Measurements from ENCODE around the gene ETFBKMT.

ETFBKMT gene

GRCh38 chr12:31659087-31659942 lies at the start of gene ETFBKMT:
Gene ETFBKMT (plus strand): TSS chr12:31659688. CDS start chr12:31661954, 2,266 bp downstream.
- peak; percentile 90 for DNase-seq

DNA sequence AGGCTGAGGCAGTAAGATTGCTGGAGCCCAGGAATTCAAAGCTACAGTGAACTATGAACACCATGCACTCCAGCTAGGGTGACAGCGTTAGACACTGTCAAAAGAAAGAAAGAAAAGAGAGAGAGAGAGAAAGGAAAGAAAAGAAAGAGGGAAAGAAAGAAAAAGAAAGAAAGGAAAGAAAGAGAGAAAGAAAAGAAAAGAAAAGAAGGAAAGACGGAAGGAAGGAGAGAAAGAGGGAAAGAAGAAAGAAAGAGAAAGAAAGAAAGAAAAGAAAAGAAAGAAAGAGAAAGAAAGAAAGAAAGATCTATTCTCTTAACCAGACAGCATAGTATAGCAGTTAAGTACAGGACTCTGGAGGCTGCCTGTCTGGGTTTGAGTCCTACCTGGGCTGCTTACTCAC lies 46.7 kb upstream of the ETFBKMT start:
- DNase-seq: no peak

- DNase-seq: no peak
Measured at GRCh38 chr12:31618228-31619025, 41.1 kb upstream of the ETFBKMT start.

- DNase-seq: no peak
Measured at GRCh38 chr12:31620311-31620710, 39.2 kb upstream of the ETFBKMT start.

GRCh38 chr12:31622038-31622437 lies 37.5 kb upstream of the ETFBKMT start:
- no peak for DNase-seq

DNA sequence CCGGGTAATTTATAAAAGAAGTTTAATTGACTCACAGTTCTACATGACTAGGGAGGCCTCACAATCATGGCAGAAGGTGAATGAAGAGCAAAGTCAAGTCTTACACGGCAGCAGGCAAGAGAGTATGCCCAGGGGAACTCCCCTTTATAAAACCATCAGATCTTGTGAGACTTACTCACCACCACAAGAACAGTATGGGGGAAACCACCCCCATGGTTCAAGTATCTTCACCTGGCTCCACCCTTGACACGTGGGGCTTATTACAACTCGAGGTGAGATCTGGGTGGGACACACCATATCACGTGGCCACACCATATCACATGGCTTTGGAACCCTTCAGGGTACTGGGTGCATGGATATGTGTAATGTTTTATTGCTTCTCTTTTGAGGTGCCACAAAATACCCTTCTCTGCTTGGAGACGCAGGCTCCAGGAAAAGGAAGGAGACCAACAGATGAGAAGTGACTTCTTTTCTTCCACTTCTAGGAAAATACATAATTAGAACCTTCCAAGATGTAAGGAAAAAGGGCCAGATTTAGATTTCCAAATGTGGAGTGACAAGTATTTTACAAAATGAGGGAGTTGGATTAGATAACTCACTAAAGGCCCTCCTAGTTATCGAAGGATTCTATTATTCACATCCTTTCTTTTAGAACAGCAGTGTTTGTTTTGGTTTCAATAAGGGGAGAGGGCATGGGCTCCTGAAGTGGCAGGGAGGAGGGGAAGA lies 33.1 kb upstream of the ETFBKMT start:
- DNase-seq: no peak

DNA sequence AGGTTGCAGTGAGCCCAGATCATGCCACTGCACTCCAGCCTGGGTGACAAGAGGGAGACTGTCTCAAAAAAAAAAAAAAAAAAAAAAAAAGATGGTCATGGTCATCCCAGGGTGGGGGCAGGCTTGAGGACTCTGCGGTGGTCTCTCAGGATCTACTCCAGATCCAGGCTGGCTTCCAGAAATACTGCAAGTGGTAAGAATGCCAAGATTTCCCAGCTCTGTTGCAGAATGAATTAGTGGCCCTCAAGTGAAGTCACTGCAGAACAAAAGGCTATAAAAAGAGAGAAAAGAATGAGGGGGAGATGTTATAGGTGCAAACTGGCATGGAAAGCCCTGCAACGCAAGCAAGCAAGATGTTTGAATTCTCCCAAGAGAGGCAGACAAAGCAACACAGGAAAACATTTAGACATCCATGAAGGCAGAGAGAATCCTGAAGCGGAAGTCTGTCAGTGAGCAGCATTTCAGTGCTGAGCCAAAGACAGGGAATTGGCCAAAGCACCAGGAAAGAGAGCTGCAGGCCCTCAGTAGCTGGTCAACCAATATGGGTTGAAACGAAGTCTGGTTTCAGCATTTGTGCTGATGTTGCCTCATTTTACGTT lies 31.9 kb upstream of the ETFBKMT start:
- no peak for DNase-seq

DNA sequence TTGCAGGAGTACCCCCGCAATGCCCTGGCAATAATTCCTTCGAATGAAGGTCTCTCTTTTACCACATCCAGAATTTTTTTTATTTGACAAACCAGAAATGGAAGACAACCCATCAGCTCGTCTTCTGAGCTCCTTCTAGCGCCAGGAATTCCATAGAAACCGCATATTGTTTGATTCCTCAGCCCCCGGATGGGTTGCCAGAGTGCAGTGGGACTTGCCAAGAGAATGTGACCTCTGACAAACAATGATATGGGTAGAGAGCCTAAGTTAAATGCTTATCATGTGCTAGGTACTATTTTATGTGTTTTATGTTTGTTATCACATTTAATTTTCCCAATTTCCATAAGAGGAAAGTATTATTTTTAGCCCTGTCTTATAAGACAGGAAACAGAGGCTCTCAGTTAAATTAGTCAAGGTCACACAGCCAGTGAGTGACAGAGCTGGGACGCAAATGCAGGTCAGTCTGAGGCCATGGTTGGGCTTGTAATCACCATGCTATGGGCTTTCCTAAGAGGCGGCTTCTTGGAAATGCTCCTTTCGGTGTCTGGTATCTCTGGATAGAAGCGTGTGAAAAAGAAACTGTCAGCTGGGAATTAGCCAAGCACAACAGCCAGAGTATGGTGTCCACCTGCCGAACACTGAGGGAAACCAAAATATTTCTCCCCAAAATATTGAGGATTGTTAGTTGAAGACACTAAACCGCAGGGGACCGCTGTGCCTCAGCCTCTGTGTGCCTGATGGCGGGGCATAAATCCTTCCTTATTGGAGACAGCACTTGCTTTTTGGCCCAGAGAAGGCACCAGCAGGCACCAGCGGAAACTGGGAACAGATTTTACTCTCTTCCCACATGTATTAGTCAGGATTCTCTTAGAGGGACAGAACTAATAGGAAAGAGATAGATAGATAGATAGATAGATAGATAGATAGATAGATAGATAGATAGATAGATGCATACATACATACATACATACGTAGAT lies 29.4 kb upstream of the ETFBKMT start:
- DNase-seq: no peak

- no peak for DNase-seq
Measured at GRCh38 chr12:31631023-31631724, 28.3 kb upstream of the ETFBKMT start.

DNA sequence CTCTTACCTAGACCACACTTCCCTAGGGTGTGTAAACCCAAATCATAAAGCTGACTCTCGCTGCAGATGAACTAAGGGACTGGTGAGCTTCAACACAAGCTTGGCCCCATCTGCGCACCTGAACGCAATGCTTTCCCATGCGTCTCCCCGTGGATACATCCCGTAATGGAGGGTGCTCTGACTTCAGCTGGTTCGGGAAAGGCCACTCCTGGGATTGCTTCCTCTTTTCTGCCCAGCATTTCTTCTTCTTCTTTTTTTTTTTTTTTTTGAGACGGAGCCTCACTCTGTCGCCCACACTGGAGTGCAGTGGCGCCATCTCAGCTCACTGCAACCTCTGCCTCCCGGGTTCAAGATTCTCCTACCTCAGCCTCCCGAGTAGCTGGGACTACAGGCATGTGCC lies 27.7 kb upstream of the ETFBKMT start:
- DNase-seq: no peak

- no peak for DNase-seq
Measured at GRCh38 chr12:31633464-31633863, 26.0 kb upstream of the ETFBKMT start.

DNA sequence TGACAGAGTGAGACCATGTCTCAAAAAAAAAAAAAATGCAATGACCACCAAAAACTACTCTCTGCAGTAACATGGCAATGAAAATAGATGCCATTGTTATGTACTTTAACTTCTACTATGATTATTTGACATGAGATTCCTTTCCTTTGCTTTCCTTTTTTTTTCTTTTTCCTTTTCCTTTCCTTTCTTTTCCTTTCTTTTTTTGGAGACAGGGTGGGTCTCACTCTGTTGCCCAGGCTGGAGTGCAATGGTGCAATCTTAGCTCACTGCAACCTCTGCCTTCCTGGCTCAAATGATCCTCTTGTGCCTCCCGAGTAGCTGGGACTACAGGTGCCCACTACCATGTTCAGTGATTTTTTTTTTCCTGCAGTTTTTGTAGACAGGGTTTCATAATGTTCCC lies 24.9 kb upstream of the ETFBKMT start:
- no peak for DNase-seq

- no peak for DNase-seq
Measured at GRCh38 chr12:31641509-31642090, 17.9 kb upstream of the ETFBKMT start.

GRCh38 chr12:31644536-31644935 lies 15.0 kb upstream of the ETFBKMT start:
- no peak for DNase-seq

- no peak for DNase-seq
Measured at GRCh38 chr12:31645924-31646323, 13.6 kb upstream of the ETFBKMT start.

GRCh38 chr12:31647086-31647491 lies 12.4 kb upstream of the ETFBKMT start:
- no peak for DNase-seq

- no peak for DNase-seq
Measured at GRCh38 chr12:31650918-31651317, 8.6 kb upstream of the ETFBKMT start.

DNA sequence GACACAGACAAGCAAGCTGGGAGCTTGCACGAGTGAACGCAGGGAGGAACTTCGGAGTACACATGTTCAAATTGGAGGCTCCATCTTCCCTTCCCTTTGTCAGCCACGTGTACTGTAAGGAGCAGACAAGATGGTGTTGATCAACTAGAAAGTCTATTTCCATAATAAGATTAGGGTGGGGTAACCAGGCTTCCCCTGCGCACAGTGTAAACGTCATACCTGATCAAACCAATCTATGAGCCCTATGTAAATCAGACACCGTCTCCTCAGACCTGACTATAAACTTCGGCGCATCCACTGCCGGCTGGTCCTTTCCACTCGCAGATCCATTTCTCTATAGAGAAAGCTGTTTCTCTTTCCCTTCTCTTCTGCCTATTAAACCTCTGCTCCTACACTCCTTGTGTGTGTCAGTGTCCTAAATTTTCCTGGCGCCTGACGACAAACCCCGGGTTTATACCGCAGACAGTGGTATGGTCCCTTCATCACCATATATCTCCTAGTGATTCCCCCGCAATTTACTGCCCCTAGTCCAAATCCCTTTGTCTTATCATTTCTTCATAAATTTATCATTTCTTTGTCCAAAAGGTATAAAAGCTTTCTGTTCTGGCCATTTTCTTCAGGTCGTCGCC lies 7.5 kb upstream of the ETFBKMT start:
- DNase-seq: no peak

- DNase-seq: no peak
Measured at GRCh38 chr12:31655208-31655607, 4.3 kb upstream of the ETFBKMT start.

DNA sequence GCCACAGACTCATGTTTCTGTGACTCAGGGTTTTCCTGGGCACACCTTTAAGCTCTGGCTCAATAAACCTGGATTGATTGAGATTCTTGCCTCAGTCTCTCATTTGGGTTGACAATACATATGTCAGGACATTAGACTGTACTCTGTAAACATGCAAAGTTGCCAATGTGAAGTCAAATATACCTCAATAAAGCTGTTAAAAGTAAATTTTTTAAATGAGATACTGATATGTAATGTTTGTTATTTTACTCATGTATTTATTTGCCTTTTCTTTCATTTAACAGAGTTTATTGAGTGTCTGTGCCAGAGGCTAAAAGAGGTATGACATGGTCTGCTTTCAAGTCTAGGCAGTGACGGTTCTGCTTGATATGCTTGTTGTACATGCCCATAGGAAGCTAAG lies 3.7 kb upstream of the ETFBKMT start:
- no peak for DNase-seq
